Muscle of leg (tissue), 16 donors: ENCODE data around the gene PACRGL. TPM values are rescaled to one million over a fixed set of nuclear protein-coding genes. Genes with fewer than 3 reads are reported as not detected.

Experiments used
- DNase-seq: peaks from one replicate; pipeline ENCODE4 v3.0.0; 2013
- H3K27ac ChIP-seq: one replicate; pipeline ENCODE4 v1.5.1; 2013; ENCODE audit warnings: mild to moderate bottlenecking, low read length, control low read depth
- H3K27me3 ChIP-seq: one replicate; pipeline ENCODE4 v1.6.1; 2013; ENCODE audit warnings: low read length; ENCODE audit not compliant: control insufficient read depth, insufficient read depth
- H3K36me3 ChIP-seq: one replicate; pipeline ENCODE4 v1.6.1; 2013; ENCODE audit warnings: low read length; ENCODE audit not compliant: control insufficient read depth, insufficient read depth
- H3K4me1 ChIP-seq: one replicate; pipeline ENCODE4 v1.6.1; 2013; ENCODE audit warnings: low read length; ENCODE audit not compliant: control insufficient read depth, insufficient read depth
- H3K4me3 ChIP-seq: one replicate; pipeline ENCODE4 v1.5.1; 2013; ENCODE audit warnings: low read length, control low read depth
- H3K9me3 ChIP-seq: replicated peaks from 2 replicates; pipeline ENCODE4 v1.6.1; 2013; ENCODE audit warnings: low read depth, low read length; ENCODE audit not compliant: control insufficient read depth
- WGBS: methylation state at CpG from one replicate; pipeline ENCODE4 v1.1.5; 2013; ENCODE audit warnings: missing lambda C conversion rate; ENCODE audit not compliant: insufficient coverage; 5-methylcytosine and 5-hydroxymethylcytosine counted together
- long read RNA-seq, 11 donors: transcript quantifications; one replicate each; lab custom pipeline, GENCODE V29; 2026
- polyA plus RNA-seq, 8 donors: library from polyadenylated mRNA; unstranded; fragments of 120-200 nt; gene quantifications; one replicate each; pipeline versions ENCODE4 v1.2.1 to v1.2.3, GENCODE V29; 2013; ENCODE audit warnings: inconsistent platforms in 1 of 8, low replicate concordance in 1 of 8; ENCODE audit not compliant: insufficient read length in 8 of 8, insufficient read depth in 1 of 8
- total RNA-seq: library from RNA; stranded (reverse); fragments of 120-200 nt; gene quantifications from one replicate; pipeline ENCODE4 v1.2.4, GENCODE V29; 2013

The PACRGL gene
- total RNA-seq (15.5 TPM), polyA plus RNA-seq (10 to 100 TPM; 10.6 to 16.0 (median 12.0) TPM)
- long read RNA-seq, donor 1, partial matches to known transcripts = 0 of 1 reads
- long read RNA-seq, donor 1, other reads (novel, unspliced or antisense) = 0 of 1 reads
- long read RNA-seq, donor 2 = 0 reads
- long read RNA-seq, donor 3 = 0 reads
- long read RNA-seq, donor 4 = 0 reads
- long read RNA-seq, donor 5, partial matches to known transcripts = 0 of 1 reads
- long read RNA-seq, donor 5, other reads (novel, unspliced or antisense) = 0 of 1 reads
- long read RNA-seq, donor 6 = 0 reads
- long read RNA-seq, donor 7 = 0 reads
- long read RNA-seq, donor 8, partial matches to known transcripts = 0 of 1 reads
- long read RNA-seq, donor 8, other reads (novel, unspliced or antisense) = 0 of 1 reads
- long read RNA-seq, donor 9 = 0 reads
- long read RNA-seq, donor 10, partial matches to known transcripts = 0 of 1 reads
- long read RNA-seq, donor 10, other reads (novel, unspliced or antisense) = 0 of 1 reads
- long read RNA-seq, donor 11, partial matches to known transcripts = 0 of 1 reads
- long read RNA-seq, donor 11, other reads (novel, unspliced or antisense) = 0 of 1 reads

DNA sequence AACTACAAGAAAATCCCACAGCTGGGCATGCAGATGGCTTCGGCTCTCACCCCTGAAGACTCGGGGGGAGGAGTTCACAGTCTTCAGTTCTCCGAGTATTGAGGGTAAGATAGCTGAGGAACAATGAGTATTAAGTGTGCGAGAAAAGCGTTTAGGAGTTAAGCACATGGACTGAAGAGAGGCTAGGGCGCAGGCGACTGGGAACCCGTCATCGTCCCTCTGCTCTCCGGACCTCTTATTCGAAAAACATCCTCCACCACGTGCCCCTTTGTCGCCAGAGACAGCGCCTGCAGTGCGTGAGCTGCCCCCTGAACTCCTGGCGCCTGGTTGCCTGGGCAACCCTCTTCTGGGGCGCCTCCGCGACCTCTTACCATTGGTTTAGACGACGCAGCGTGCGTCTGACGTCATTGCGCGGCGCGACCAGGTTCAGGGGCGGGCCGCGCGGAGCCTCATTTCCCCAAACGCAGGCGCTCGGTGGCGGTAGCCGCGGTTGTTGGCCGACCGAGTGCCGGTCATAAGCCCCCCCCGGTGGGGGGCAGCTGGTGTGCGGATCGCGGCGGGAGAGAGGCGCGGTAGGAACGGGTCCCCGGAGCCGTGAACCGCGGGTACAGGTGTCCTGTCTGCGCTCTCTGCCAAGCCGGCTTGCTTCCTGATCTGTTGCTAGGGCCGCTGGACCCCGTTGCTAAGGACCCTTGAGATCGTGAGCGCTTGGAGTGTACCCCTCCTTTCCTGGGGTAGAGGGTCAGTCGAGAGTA, at the start of gene PACRGL:
PACRGL (plus strand) TSS at position 452 of the 755 bp plus-strand sequence. CDS start 4,024 bp downstream, outside the sequence.
- Histone ChIP-seq H3K4me1 (peaks cover 8% of the 10 kb centered on the region), H3K27me3 (no peaks in the 10 kb centered on the region), H3K27ac (peak within 1 kb of the TSS; percentile 91), H3K36me3 (peaks cover 3% of the 10 kb centered on the region), H3K9me3 (no peaks in the 10 kb centered on the region), H3K4me3 (peak within 1 kb of the TSS; percentile 94)
- WGBS = under 1% methylated on average over 52 of the region's 60 CpGs
- peak; percentile 98 for DNase-seq

GRCh38 chr4:20652226-20652885, 47.9 kb upstream of the PACRGL start:
- no peak for DNase-seq
- WGBS = no CpG with 5 or more reads among the region's 1 CpG

GRCh38 chr4:20658456-20658855, 41.8 kb upstream of the PACRGL start:
- Histone ChIP-seq H3K27me3 (no peaks in the 10 kb centered on the region), H3K27ac (no peak overlapping the region), H3K36me3 (no peaks in the 10 kb centered on the region), H3K4me1 (no peaks in the 10 kb centered on the region), H3K9me3 (no peaks in the 10 kb centered on the region), H3K4me3 (no peak overlapping the region)
- no peak for DNase-seq
- no CpG with 5 or more reads among the region's 4 CpGs for WGBS

More at GRCh38 chr4:20652226-20652885, 47.9 kb upstream of the PACRGL start:
- Histone ChIP-seq H3K4me1 (no peaks in the 10 kb centered on the region), H3K4me3 (no peak overlapping the region), H3K27me3 (no peaks in the 10 kb centered on the region), H3K36me3 (no peaks in the 10 kb centered on the region), H3K27ac (no peak overlapping the region), H3K9me3 (peaks cover 6% of the 10 kb centered on the region)

DNA sequence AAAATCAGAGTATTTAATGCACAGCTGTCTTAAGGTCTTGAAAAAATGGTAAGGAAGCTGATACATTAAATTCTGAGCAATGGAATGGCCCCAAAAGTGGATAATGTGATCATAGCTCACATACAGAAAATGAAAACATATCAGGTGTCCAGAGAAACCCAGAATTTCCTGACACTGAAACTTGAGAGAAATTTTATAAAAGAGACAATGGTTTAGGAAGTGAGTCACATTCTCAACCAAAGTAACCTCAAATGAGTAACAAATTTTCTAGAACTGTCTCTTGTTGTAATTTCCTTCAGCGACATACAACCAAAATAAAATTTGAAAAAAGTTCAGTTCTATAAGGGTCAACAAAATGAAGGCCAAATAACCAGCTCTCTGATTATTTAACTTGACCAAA, 37.4 kb upstream of the PACRGL start:
- H3K36me3 ChIP-seq = no peaks in the 10 kb centered on the region
- no peak overlapping the region for H3K27ac ChIP-seq
- 60% methylated on average over 1 of the region's 1 CpG for WGBS
- no peaks in the 10 kb centered on the region for H3K4me1 ChIP-seq
- H3K9me3 ChIP-seq = no peaks in the 10 kb centered on the region
- DNase-seq = no peak
- no peak overlapping the region for H3K4me3 ChIP-seq
- no peaks in the 10 kb centered on the region for H3K27me3 ChIP-seq

DNA sequence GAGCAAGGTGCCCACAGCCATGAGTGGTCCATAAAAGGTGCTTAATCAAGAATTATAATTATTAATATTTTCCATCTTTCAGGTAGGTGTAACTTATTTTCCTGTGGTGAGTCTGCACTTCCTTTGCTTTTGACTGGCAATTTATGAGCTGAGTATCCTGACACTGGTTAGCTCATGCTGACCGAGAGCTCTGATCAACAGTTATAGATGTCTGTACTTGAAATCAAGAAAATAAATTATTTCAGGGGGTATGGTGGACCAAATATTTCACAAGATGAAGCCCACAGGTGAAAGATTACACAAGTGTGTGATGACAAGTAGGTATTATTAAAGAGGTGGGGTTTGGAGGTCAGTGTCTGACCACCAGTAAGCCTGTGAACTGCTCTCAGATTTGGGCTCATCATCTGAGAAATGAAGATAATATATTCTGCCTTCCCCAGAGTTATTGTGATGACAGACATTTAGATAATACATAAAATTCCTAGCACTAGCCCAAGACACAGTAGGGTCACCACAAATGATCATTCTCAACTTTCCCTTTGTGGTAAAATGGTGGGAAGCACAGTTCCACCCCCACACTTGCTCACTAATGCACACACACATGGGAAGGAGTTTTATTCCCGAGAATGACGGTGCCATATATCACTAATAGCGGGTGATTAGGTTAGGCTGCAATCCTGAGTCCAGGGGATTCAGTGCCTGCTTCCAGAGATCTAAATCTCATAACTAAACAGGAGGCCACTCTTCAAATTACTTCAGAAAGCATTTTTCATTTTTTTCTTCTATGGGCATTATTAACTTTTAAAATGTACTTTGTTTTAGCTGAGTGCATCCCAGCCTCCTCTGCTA, 34.0 kb upstream of the PACRGL start:
- DNase-seq = no peak
- Histone ChIP-seq H3K27ac (no peak overlapping the region), H3K4me1 (no peaks in the 10 kb centered on the region), H3K9me3 (no peaks in the 10 kb centered on the region), H3K36me3 (no peaks in the 10 kb centered on the region), H3K27me3 (no peaks in the 10 kb centered on the region), H3K4me3 (no peak overlapping the region)
- WGBS = 75% methylated on average over 1 of the region's 4 CpGs

GRCh38 chr4:20672262-20672661, 28.0 kb upstream of the PACRGL start:
- Histone ChIP-seq H3K4me3 (no peak overlapping the region), H3K27ac (no peak overlapping the region), H3K4me1 (no peaks in the 10 kb centered on the region), H3K9me3 (no peaks in the 10 kb centered on the region), H3K36me3 (no peaks in the 10 kb centered on the region), H3K27me3 (no peaks in the 10 kb centered on the region)
- WGBS = no CpG with 5 or more reads among the region's 1 CpG
- DNase-seq = no peak

GRCh38 chr4:20675786-20676185, 24.5 kb upstream of the PACRGL start:
- Histone ChIP-seq H3K36me3 (no peaks in the 10 kb centered on the region), H3K27ac (no peak overlapping the region), H3K27me3 (no peaks in the 10 kb centered on the region), H3K9me3 (no peaks in the 10 kb centered on the region), H3K4me3 (no peak overlapping the region), H3K4me1 (no peaks in the 10 kb centered on the region)
- DNase-seq = no peak

DNA sequence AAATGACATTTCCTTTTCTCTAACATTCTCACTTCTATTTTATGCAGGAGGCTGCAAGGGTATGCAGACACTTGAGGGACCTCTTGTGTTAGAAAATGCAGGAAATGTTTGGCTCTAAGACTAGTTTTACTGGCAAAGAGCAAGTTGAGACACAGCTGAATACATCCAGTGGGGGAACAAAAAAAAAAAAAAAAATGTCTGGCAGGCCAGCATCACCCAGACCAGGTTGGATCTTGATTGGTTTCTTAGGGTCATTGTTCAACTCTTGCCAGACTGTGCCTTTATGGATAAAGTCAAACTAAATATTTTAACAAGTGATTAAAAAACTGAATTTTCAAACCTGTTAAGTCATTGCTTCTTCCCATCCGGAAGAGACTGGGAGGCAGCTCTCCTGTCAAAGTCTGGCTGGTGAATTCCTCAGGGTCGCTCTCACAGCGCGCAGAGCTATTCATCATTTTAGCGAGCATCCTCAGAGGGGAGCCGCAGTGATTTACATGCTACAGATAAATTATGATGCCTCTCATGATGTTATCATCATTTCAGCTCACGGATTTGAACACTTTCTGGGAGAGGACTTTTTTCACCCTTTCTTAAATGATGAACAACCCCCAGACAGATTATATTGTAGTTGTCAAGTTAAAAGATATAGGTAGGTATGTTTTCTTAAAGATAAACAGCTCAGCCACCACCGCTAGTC, 23.6 kb upstream of the PACRGL start:
- Histone ChIP-seq H3K27me3 (no peaks in the 10 kb centered on the region), H3K4me1 (no peaks in the 10 kb centered on the region), H3K4me3 (no peak overlapping the region), H3K27ac (no peak overlapping the region), H3K36me3 (no peaks in the 10 kb centered on the region), H3K9me3 (no peaks in the 10 kb centered on the region)
- 0% methylated on average over 4 of the region's 8 CpGs for WGBS
- DNase-seq = peak; percentile 64

DNA sequence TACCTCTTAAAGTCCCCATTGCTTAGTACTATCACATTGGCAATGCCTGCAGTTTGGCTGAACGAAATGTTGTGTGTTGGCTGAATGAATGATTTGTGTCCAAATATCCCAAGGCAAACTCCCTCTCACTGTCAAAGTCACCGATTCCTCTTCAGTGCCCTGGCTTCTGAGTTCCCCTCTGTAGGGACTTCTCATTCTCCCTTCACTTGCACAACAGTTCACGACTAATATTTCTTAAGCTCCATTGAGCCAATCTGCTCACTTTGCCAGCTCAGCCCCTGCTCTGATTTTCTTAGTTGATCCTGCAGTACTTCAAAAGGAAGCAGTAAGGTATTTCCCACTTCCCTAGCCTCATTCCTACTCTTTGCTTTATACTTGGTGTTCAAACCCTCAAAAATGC, 21.9 kb upstream of the PACRGL start:
- Histone ChIP-seq H3K36me3 (no peaks in the 10 kb centered on the region), H3K4me3 (no peak overlapping the region), H3K27me3 (no peaks in the 10 kb centered on the region), H3K4me1 (no peaks in the 10 kb centered on the region), H3K27ac (no peak overlapping the region), H3K9me3 (no peaks in the 10 kb centered on the region)
- 75% methylated on average over 2 of the region's 3 CpGs for WGBS
- no peak for DNase-seq
